Measurements from ENCODE around the gene TRAPPC1.

DNA sequence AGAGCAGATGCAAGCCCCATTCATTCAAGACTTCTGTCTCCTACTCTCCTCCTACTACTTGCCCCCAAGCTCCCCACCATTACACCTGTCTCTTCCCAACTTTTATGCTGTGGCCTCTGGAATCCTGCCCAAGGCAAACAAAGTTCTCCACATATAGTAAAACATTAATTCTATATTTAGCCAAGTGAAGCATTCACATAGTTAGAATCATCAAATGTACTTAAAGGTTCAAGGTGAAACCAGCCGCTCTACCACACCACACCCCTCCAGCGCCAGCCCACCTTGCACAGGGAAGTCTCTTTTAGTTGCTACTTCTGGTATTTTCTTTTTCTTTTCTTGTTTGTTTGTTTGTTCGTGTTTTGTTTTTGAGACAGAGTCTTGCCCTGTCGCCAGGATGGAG lies 45.3 kb upstream of the TRAPPC1 start:
- TF ChIP-seq EZH2 (IDR thresholded peaks at IDR 0.05; ENCODE audit: insufficient read depth, poor library complexity, severe bottlenecking): no peak
- TF ChIP-seq EZH2phosphoT487 (IDR thresholded peaks at IDR 0.05; ENCODE audit: insufficient read depth, low read depth): no peak

Measured in GM23248 (cell line).